T-helper 17 cell (primary cell): ENCODE measurements around the gene ABAT. TPM values are rescaled to one million over a fixed set of nuclear protein-coding genes. Genes with fewer than 3 reads are reported as not detected.

Experiments
- ATAC-seq: fragments of 150-1000 bp; cut with Tn5 transposase; 2 replicates; pipeline ENCODE4 v1.10.0; 2021; ENCODE audit warnings: mild to moderate bottlenecking, moderate library complexity
- DNase-seq, 3 donors: peaks; one replicate each; pipeline versions ENCODE4 v3.0.0 to v3.0.0-alpha.2; 2020 to 2021
- H3K9me3 ChIP-seq: one replicate; pipeline ENCODE4 v1.7.0; 2013; ENCODE audit warnings: low read length, mild to moderate bottlenecking; ENCODE audit not compliant: control insufficient read depth, poor library complexity, severe bottlenecking
- H3K27ac Mint-ChIP-seq: one replicate; pipeline ENCODE4 v1.8.0; 2022; ENCODE audit warnings: mild to moderate bottlenecking, moderate library complexity, mixed read lengths
- H3K27me3 Mint-ChIP-seq: one replicate; pipeline ENCODE4 v1.8.0; 2022; ENCODE audit warnings: mixed read lengths
- H3K36me3 Mint-ChIP-seq: one replicate; pipeline ENCODE4 v1.8.0; 2022; ENCODE audit warnings: low read depth, mixed read lengths
- H3K4me1 Mint-ChIP-seq: one replicate; pipeline ENCODE4 v1.8.0; 2022; ENCODE audit warnings: mild to moderate bottlenecking, mixed read lengths
- H3K4me3 Mint-ChIP-seq: one replicate; pipeline ENCODE4 v1.8.0; 2022; ENCODE audit warnings: mild to moderate bottlenecking, moderate library complexity, mixed read lengths
- total RNA-seq, 4 donors: library from RNA in 2 of 4; stranded (reverse) in 2 of 4; gene quantifications; one replicate each; pipeline ENCODE4 v1.2.3 and lab custom pipeline; 2022 to 2026

The ABAT gene
- total RNA-seq, 2 donors from 2014 or later: 8.7 to 9.5 TPM

- peaks cover 13% of the 10 kb centered on the region for H3K4me1 Mint-ChIP-seq
- peaks cover 4% of the 10 kb centered on the region for H3K36me3 Mint-ChIP-seq
- H3K9me3 ChIP-seq: no peaks in the 10 kb centered on the region
- no peak overlapping the region for H3K4me3 Mint-ChIP-seq
- H3K27ac Mint-ChIP-seq: no peak overlapping the region
- H3K27me3 Mint-ChIP-seq: no peaks in the 10 kb centered on the region
- ATAC-seq: no peak
- DNase-seq: no peak
Measured at GRCh38 chr16:8826278-8826879, 152.0 kb downstream of the ABAT start.

- ATAC-seq (no peak), DNase-seq (no peak)
- H3K4me3 Mint-ChIP-seq: no peak overlapping the region
- peaks cover 10% of the 10 kb centered on the region for H3K4me1 Mint-ChIP-seq
- H3K36me3 Mint-ChIP-seq: peaks cover 5% of the 10 kb centered on the region
- H3K9me3 ChIP-seq: no peaks in the 10 kb centered on the region
- H3K27ac Mint-ChIP-seq: peak overlapping the region; percentile 73
- H3K27me3 Mint-ChIP-seq: no peaks in the 10 kb centered on the region
Measured at GRCh38 chr16:8828541-8829165, 154.2 kb downstream of the ABAT start.

GRCh38 chr16:8831450-8831849, 157.0 kb downstream of the ABAT start:
- no peaks in the 10 kb centered on the region for H3K9me3 ChIP-seq
- H3K4me3 Mint-ChIP-seq: no peak overlapping the region
- H3K36me3 Mint-ChIP-seq: peaks cover 5% of the 10 kb centered on the region
- DNase-seq (no peak), ATAC-seq (no peak)
- peaks cover 15% of the 10 kb centered on the region for H3K4me1 Mint-ChIP-seq
- H3K27ac Mint-ChIP-seq: no peak overlapping the region
- H3K27me3 Mint-ChIP-seq: no peaks in the 10 kb centered on the region

GRCh38 chr16:8831871-8832716, 157.7 kb downstream of the ABAT start:
- Mint-ChIP-seq H3K27me3 (no peaks in the 10 kb centered on the region), H3K27ac (peak overlapping the region; percentile 61), H3K4me3 (no peak overlapping the region), H3K4me1 (peaks cover 15% of the 10 kb centered on the region), H3K36me3 (peaks cover 5% of the 10 kb centered on the region)
- DNase-seq (no peak), ATAC-seq (no peak)
- no peaks in the 10 kb centered on the region for H3K9me3 ChIP-seq

- H3K4me3 Mint-ChIP-seq: no peak overlapping the region
Measured at GRCh38 chr16:8832717-8833105, 158.3 kb downstream of the ABAT start.

More at GRCh38 chr16:8832717-8833105, 158.3 kb downstream of the ABAT start:
- Mint-ChIP-seq H3K27ac (peak overlapping the region; percentile 61), H3K4me1 (peaks cover 15% of the 10 kb centered on the region), H3K36me3 (peaks cover 5% of the 10 kb centered on the region), H3K27me3 (no peaks in the 10 kb centered on the region)
- no peaks in the 10 kb centered on the region for H3K9me3 ChIP-seq
- DNase-seq (no peak), ATAC-seq (no peak)

Other genes starting within 250 kb of the ABAT start
- gene TMEM114, start 84.1 kb upstream of the ABAT start, total RNA-seq: not detected
- gene METTL22, start 52.9 kb upstream of the ABAT start, total RNA-seq: 10 to 100 TPM; 23.9 to 30.2 TPM
- 1 to 10 TPM; 2.4 to 3.5 TPM for gene TMEM186, start 123.0 kb downstream of the ABAT start, total RNA-seq
- gene PMM2, start 123.2 kb downstream of the ABAT start, total RNA-seq: 10 to 100 TPM; 35.8 to 40.6 TPM
- gene CARHSP1, start 194.4 kb downstream of the ABAT start, total RNA-seq: 10 to 100 TPM; 25.4 to 30.4 TPM
- gene LITAFD, start 207.7 kb downstream of the ABAT start, total RNA-seq: under 1 TPM in 1 of 2 donors, not detected in 1; 0.75 TPM